ENCODE measurements around the gene NPLOC4.

GRCh38 chr17:81523402-81524038, 113.4 kb downstream of the NPLOC4 start:
- TF ChIP-seq, protein P1, sequence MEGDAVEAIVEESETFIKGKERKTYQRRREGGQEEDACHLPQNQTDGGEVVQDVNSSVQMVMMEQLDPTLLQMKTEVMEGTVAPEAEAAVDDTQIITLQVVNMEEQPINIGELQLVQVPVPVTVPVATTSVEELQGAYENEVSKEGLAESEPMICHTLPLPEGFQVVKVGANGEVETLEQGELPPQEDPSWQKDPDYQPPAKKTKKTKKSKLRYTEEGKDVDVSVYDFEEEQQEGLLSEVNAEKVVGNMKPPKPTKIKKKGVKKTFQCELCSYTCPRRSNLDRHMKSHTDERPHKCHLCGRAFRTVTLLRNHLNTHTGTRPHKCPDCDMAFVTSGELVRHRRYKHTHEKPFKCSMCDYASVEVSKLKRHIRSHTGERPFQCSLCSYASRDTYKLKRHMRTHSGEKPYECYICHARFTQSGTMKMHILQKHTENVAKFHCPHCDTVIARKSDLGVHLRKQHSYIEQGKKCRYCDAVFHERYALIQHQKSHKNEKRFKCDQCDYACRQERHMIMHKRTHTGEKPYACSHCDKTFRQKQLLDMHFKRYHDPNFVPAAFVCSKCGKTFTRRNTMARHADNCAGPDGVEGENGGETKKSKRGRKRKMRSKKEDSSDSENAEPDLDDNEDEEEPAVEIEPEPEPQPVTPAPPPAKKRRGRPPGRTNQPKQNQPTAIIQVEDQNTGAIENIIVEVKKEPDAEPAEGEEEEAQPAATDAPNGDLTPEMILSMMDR (tag by site-specific recombination; IDR thresholded peaks at IDR 0.05) = 0 out of 2 replicates have a peak, but pooled peaks have one; percentile 28
- no peak for TF ChIP-seq ZNF174 (tag by site-specific recombination; IDR thresholded peaks at IDR 0.05)
- no peak for TF ChIP-seq REST (tag by site-specific recombination; IDR thresholded peaks at IDR 0.05)
- TF ChIP-seq MEIS1 (CRISPR knock-in tag; IDR thresholded peaks at IDR 0.05; ENCODE audit: borderline replicate concordance) = no peak
- TF ChIP-seq TCF7L2 (IDR thresholded peaks at IDR 0.05; ENCODE audit: borderline replicate concordance, low read depth, low read length) = no peak
- no peak for TF ChIP-seq ZNF138 (tag by site-specific recombination; IDR thresholded peaks at IDR 0.05; ENCODE audit: borderline replicate concordance)
- no peak for TF ChIP-seq SP2 (tag by site-specific recombination; IDR thresholded peaks at IDR 0.05)
- TF ChIP-seq SP3 (tag by site-specific recombination; IDR thresholded peaks at IDR 0.05) = no peak
- no peak for TF ChIP-seq ZNF785 (tag by site-specific recombination; IDR thresholded peaks at IDR 0.05)
- no peak for TF ChIP-seq ZBTB1 (tag by site-specific recombination; IDR thresholded peaks at IDR 0.05)
- no peak for TF ChIP-seq GLI4 (tag by site-specific recombination; IDR thresholded peaks at IDR 0.05)
- no peak for TF ChIP-seq ZSCAN30 (tag by site-specific recombination; IDR thresholded peaks at IDR 0.05)
- no peak for TF ChIP-seq YY1 (tag by site-specific recombination; IDR thresholded peaks at IDR 0.05)
- no peak for TF ChIP-seq ZNF146 (tag by site-specific recombination; IDR thresholded peaks at IDR 0.05)

Data from HEK293 (cell line).